ENCODE results near the gene CDC42.

DNA sequence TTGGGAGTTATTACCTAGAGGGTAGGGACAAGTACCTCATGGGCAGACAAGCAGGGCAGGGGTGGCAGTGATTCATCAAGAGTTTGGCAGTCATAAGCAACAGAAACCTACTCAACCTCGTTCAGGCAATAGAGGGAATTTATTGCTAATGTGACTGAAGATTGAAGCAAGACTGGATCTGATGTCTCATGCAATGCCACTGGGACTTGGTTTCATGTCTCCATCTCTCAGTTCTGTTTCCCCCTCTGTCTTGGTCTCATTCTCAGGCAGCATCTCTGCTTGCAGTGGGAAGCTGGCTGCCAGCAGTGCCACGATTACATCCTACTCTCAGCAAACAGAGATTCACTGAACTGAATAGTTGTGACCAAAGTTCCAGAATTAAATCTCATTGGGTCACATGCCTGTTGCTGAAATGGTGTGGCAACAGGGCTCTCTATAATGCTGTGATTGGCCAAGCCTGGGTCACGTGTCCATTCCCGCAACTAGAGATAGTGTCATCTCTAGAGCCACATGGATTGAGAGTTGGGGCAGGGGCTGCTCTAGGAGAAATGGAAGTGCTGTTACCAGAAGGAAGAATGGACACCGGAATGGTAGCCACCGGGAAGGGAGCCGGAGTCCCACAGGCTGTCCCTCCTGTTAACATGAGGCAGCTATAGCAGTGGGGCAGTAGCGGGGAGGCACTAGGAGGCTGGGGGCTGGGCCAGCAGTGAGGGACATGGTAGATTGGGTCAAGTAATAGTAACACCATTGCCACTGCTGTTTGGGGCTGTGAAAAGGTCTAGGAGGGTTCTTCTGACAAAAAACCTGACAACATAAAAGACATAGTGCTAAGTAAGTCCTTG lies 3.9 kb upstream of the CDC42 start:
- TF ChIP-seq POLR2A (IDR thresholded peaks at IDR 0.05): no peak
- no peak for TF ChIP-seq CTCF (IDR thresholded peaks at IDR 0.05)
